HG03095 (cell line): ENCODE measurements around the gene FARP1.

Experiments
- ATAC-seq: cut with Tn5 transposase; IDR thresholded peaks from one replicate; pipeline ENCODE4 v1.9.1; 2021; ENCODE audit warnings: moderate library complexity; ENCODE audit not compliant: unreplicated experiment

Gene FARP1

DNA sequence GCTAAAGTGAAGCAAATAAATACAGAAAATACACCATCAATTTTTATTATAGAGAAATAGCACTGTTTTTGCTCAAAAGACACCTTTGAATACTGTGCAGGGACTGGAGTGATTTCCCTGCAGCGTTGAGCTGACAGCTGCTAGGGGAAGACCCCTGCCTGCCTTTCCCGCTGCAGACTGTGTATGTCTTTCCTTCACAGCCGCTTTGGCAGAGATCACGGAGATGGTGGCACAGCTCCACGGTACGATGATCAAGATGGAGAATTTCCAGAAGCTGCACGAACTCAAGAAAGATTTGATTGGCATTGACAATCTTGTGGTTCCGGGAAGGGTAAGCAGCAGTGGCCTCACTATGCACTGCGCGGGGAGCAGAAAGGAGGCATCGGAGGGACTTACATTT, 292.5 kb downstream of the FARP1 start:
- no peak for ATAC-seq

DNA sequence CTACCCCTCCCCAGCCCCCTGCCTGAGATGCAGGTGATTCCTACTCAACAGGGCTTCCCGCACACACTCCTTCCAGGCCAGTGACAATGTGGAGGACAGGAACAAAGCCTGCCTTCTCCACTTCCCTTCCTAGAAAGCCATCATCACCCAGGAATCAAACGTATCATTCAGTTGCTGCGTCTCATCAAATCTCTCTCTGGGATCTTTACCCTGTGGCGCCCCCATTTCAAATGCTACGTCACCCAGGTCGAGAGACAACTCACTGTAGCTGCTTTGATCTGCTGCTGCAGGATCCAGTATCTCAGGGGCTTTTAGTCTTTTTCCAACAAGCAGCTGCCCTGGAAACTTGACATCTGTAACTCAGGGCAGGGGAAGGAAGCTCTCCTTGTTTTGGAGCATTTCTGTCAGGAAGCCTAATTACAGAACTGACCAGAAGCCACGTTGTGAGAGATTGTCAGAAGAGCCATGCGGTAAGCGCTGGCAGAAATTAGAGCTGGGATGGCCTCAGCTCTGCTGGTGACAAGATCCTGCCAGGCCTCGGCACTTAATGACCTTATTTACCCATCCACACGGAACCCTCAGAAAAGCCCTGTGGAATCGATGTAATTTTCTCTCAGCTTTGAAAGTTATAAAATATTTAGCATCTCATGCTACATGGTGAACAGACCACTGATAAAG, 293.5 kb downstream of the FARP1 start:
- ATAC-seq: no peak

DNA sequence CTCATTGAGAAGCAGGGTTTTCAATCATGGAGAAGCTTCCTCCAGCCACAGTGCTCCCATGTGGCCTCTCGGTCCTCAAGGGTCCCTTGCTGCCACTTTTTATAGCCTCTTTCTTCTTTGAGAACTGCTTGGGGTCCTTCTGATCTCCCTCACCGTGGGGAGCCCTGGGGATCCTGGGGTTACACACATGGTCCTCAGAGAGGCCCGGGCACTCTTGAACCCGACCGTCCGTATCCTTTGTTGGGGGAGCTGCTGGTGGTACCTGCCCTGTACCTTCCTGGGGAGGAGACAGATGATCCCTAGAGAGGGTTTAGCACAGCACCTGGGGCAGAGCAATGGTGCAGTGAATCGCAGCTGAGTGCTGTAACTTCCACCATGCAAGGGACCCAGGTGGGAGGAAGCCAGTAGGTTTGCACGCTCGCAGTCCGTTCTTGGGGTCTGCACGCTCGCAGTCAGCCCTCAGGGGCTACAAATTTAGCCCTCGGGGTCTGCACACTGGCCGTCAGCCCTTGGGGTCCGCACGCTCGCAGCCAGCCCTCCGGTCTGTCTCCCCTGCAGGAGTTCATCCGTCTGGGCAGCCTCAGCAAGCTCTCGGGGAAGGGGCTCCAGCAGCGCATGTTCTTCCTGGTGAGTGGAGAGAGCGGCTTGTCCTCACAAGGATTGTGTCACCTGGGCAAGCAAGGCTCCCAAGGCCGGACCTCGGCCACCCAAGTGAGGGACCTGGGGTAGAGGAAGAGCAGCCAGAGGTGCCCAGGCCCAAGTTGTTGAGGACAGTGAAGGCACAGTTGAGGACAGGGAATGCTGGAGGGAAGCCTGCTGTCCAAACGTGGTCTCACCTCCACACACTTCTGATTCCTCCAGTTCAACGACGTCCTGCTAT, 295.6 kb downstream of the FARP1 start:
- no peak for ATAC-seq

DNA sequence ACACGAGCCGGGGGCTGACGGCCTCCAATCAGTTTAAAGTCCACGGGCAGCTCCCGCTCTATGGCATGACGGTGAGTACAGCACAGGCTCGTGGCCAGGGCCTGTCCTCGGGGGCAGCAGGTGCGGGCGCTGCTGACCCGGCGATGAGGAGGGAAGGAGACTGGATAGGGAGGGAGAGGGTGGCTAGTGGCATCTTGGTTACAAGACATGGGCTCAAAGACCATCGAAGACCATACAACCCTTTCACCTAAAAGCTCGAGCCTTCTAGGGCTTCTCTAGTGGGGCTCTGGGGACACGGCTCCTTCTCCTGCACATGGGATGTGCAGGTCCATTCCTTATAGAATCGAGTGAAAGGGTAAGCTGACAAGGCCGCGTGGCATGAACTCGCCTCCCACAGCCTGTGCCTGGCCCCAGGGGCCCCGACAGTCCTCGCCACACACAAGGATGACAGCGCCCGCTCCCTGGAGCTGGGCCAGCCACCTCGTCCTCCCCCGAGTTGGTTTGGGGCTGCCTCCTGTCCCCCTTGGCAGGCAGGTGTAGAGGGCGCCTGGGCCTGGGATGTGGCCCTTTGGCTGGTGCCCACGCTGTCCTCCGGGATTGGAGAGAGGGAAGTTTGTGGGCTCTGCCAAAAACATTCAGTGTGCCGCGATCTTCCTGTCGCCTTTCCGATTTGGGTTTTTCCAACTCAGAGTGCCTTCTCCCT, 296.4 kb downstream of the FARP1 start:
- ATAC-seq: no peak

DNA sequence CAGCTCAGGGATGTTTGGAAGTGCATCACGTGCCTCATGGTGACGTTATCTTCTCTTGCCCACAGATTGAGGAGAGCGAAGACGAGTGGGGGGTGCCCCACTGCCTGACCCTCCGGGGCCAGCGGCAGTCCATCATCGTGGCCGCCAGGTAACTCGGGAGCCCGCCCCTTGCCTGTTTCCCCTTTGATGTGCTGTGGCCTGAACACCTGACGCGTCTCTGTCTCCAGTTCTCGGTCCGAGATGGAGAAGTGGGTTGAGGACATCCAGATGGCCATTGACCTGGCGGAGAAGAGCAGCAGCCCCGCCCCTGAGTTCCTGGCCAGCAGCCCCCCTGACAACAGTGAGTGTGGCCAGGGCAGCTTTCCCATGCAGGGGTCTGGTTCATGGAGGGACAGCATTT, 297.0 kb downstream of the FARP1 start:
- ATAC-seq: no peak

DNA sequence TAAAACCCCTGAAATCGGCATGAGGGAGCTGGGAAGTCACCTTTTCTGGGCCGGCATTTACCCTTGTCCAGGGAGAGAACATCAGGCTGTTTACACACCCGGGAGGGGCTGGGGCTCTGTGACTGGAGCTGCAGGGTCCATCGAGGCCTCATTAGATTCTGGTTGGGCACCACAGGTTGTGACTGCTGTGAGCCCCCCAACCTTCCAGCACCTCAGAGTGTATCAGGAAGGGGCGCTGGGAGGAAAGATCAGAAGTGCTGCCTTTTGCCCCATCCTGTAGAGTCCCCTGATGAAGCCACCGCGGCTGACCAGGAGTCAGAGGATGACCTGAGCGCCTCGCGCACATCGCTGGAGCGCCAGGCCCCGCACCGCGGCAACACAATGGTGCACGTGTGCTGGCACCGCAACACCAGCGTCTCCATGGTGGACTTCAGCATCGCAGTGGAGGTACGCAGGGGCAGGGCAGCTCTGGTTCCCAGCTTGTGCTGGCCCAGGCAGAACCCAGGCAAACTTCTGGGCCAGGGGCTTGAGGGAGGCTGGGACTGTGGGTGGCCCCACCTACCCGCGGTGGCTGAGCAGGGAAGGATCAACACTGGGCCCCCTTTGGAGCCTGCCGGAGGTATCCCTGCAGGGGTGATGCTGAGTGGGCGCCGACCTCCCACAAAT, 297.6 kb downstream of the FARP1 start:
- ATAC-seq: no peak

DNA sequence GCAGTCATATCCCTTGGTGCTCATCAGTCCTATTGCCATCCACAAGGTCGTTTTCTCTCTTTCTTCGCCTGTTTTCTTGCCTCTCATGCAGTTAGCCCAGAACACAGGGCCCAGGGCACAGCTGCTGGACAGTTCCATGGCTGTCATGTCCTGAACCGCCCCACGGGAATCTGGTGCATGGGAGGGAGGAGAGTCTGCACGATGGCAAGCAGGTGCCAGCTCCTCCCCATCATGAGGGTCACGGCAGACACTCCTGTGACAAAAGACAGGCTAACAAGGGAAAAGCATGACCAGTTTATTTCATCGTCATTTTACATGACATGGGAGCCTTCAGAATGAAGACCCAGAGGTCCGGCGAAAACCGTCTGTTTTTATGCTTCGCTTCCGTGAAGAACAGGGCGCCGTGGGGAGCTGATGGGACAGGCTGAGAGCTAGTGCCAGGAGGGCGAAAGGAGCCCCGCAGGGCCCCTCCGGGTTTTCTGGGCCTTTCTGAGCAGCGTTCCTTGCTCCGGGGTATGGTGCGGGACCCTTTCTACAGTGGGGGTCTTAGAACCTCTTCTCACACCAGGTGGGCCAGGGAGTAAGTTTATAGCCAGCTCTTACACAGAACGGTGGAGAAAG, 298.3 kb downstream of the FARP1 start:
- no peak for ATAC-seq

DNA sequence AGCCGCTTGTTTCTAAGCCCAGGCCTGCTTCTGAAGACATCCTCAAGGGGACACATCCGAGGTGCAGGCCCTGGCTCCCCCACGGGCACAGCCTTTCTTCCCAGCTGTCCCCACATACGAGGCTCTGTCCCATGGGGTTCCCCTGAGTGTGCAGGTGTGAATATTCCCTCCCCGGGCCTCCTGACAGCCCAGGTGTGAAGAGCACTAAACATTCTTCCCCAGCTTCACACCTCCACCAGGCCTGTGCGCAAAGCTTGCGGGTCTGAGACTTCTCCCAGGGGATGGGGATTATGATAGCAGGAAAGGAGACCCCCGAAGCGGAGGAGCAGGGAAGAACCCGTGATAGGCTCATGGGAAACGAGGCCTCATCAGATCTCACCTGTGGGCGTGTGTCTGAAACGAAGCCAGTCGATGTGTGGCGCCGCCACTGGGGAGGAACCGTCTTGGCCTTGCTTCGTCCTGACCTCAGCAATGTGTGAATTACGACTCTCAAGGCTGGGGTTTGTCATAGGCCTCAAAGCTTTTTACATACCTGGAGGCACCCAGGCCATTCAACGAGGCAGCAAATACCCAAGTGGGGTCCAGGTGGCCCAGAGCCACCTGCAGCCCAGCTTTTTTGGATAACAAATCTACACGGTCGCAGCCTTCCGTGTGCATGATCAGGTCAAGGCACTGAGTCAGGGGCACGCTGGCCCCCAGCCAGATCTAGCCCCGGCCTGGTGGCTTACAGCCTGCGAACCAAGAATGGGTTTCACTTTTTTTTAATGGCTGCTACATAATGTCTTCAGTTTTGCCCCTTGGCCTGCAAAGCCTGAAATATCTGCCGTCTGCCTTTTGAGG, 299.7 kb downstream of the FARP1 start:
- no peak for ATAC-seq

DNA sequence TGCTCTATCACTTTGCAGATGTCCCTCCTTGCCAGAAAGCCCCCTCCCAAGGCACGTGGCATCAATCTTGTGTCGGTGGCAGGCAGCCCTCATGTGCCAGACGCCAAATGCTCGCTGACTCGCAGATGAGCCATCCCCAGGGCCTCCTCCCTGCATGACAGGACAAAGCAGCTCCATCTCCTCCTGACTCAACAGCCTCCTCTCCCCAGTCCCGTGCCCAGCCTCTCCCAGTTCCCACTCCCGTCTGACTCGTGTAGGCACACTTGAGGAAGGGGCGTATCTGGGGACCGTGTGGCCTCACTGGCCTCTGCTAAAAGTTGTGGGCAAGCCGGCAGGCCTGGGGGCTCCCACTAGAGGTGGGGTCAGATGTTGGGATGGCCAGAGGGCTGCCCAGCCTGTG, 300.4 kb downstream of the FARP1 start:
- no peak for ATAC-seq

DNA sequence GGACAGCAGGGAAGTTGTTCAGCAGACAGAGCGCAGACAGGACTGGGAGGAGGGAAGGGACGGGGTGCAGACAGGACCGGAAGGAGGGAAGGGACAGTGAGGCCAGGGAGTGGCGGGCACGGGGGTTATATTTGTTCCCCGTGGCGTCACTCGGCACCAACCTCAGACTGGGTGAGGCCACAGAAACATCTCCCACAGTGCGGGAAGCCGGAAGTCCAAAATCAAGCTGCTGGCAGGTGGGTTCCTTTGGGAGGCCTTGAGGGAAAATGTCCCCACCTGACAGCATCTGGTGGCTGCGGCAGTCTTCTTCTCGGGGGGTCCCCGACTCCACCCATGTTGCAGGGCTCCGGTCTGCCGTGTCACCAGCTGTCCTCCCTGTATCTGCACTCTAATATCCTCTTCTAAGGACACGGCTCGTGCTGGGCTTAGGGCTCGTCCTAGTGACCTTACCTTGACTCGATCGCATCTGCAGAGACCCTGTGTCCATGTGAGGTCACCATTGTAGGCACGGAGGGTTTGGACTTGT, 301.0 kb downstream of the FARP1 start:
- no peak for ATAC-seq

DNA sequence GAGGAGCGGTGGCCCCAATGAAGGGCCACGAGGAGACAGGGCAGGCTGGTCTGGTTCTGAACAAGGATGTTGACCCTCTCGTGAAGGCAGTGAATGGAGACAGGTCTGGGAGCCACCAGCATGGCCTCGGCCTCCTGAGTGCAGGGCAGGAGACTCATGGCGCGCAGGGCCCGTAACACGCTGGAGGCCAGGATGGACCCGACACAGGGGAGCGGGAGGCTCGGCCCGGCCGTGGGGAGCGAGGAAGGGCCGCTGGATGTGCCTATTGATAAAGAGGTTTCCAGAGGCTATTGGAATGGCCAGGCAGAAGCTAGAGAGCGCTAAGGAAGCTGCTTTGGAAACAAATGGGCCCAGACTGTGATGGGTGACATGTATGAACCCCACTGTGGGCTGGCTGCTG, 301.5 kb downstream of the FARP1 start:
- ATAC-seq: no peak

DNA sequence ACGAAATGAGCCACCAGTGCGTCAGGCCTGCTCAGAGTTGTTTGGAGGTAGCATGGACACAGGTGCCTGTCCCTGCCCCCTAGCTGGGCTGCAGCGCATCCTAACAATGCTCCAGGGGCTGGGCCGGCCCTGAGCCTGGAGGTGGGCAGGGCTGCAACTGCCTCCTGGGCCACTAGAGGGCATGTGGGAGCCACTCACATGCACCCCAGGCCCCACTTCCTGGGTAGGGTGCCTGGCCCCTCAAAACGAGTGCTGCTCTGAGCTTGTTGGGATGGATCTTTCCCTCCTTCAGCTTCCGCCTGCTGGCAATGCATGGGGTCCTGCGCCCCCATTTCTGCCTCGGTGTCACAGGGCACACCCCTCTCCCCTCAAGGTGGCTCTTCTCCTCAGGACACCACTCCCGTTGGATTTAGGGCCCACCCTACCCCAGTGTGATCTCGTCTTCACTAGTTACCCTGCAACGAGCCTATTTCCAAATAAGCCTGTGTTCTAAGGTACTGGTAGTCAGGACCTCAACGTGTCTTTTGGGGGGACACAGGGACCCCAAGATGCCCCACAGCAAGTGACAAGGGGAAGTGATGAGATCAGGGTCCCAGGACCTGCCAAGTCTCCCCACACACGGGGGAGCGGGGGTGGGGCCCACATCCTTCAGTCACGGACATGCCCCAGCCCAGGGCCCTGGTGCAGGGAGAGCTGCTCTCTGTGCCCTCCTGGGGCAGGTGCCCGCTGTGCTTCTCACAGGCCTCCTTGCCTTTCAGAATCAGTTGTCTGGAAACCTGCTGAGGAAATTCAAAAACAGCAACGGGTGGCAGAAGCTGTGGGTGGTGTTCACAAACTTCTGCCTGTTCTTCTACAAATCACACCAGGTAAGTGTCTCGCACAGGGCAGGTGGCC, 302.7 kb downstream of the FARP1 start:
- peak; percentile 91 for ATAC-seq

DNA sequence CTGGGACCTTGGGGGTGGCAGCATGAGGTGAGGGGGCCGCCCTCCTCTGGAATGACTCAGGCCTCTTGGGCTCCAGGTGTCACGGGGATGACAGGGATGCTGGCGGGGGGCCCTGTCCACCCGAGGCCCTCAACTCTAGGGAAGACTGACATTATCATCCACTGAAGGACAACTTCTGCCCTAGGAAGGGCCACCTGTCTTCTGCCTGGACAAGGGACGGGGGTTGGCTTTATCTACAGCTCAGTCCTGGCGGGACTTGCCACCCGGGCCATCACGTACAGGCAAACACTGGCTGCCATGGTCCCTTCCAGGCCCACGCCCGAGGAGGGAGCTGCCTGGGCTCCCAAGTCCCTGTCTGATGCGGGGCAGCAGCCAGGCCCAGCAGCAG, 303.3 kb downstream of the FARP1 start:
- ATAC-seq: no peak

DNA sequence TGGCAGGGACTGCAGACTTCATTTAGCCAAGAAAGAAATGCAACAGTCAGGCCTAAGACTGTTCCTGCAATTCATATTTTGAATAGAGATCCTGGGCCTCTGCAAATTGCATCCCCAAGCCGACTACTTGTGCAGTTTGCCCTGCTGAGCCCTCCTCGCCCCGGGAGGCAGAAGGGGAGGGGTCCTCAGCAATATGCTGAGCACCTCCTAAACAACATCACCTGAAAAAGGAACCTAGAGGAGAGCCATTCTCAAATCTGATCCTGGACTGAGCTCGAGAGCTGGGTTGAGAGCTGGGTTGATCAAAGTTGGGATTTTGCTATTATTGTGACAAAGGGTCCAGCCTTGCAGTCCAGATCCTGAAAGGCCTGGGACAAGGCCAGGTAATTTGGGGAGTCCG, 304.2 kb downstream of the FARP1 start:
- no peak for ATAC-seq

DNA sequence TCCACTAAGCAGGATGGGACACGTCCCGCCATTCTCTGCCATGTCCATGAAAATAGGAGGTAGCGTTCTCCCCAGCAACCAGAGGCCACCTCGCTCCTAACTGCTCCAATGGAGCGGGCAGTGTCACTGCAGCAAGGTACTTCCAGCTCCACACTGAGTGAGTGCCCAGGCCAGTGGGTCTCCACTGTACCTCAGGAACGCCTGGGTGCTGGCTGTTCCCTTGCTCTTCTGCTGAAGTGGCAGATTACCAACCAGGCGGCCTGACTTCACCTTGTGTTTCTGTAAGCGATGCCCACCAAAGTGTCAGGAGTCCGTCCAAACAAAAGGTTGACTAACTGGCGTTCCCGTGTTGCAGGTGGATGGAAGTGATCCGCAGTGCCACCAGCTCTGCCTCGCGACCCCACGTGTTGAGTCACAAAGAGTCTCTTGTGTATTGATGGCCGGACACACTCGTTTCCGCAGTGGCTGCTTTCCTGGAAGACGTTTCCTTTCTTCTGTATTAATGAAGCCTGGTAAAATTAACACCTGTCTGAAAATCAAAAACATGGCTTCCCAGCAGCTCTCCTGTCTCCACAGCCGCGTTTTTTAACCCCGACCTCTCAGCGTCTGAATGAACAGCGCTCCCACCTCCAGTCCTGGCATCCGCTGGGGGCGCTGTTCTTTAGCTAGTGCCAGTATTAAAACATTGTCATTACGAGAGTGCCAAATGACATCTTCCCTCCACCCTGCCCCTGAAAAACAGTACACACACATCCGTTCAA, 305.2 kb downstream of the FARP1 start:
- no peak for ATAC-seq

DNA sequence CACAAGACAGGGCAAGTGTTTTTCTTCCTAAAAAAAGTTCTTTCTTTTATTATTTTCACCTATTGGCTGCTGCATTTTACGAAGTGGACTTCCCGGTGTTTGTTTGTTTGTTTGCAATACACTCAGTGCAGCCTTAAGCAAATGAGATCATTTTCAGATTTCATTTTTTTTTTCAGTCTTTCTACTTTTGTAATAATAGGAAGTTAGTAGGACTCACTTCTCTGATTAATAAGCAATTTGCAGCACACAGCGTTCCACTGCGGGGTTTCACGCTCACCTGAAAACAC, 305.7 kb downstream of the FARP1 start:
- ATAC-seq: no peak

DNA sequence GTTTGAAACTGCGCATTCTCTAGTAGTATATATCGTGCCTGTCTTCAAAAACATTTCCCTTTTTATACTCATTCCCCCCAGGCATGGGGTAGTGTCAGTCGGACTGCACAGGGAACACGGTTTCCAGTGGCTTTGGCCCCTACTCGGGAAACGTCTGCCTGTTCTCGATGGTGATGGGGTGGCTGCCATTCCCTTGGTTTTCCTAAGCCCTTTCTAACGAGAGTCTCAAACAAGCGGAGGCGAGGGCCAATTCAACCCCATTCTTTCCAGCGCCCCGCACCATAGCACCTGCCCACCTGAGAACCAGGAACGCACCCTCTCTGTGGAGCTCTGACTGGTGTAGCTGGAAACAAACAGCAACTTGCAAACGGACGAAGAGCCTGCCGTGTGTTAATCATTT, 306.4 kb downstream of the FARP1 start:
- no peak for ATAC-seq

DNA sequence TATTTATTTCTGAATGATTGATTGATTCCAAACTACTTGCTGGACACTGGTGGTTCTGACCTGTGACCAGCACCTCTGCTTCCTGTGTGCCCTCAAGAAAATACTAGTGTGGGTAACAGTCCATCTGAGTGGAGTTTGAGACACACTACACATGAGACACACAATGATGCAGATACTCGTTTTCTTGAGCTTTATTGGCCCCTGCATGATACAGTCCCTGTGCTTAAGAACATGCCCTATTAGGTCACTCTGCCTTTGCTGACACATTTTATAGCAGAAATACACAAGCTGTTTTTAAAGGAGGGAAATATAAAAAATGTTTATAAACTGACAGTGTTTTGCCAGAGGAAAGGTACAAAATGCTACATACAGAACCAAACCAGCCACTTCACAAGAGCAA, 307.1 kb downstream of the FARP1 start:
- ATAC-seq: no peak
